Esophagus squamous epithelium (tissue), 5 donors: ENCODE data around the gene MRPL33. TPM values are rescaled to one million over a fixed set of nuclear protein-coding genes. Genes with fewer than 3 reads are reported as not detected.
A peak's percentile ranks its signal among the peaks of the same experiment; 100 is the strongest.
"Not testable (repeated sequence)": the region's sequence is repeated elsewhere in the genome, so short reads cannot be mapped to it uniquely, and the experiment has no call there.

Experiments
- DNase-seq: peaks from one replicate; lab custom pipeline; 2025; lab: John Stamatoyannopoulos, UW
- H3K27ac ChIP-seq, 4 donors: fragments of 200-600 bp; sonication (generic); one replicate each; pipeline ENCODE4 v1.5.1; 2016 to 2019; ENCODE audit warnings: mild to moderate bottlenecking in 1 of 4
- H3K27me3 ChIP-seq, 4 donors: fragments of 200-600 bp; sonication (generic); 1 replicate in 3 of 4; 2 replicates in 1 of 4; pipeline versions ENCODE4 v1.5.1 to v1.6.0; 2017 to 2021; ENCODE audit warnings: antibody characterized with exemption in 1 of 4
- H3K36me3 ChIP-seq, 3 donors: fragments of 200-600 bp; sonication (generic); one replicate each; pipeline ENCODE4 v1.5.1; 2016 to 2019
- H3K4me1 ChIP-seq, 3 donors: fragments of 200-600 bp; sonication (generic); one replicate each; pipeline ENCODE4 v1.5.1; 2017 to 2019
- H3K4me3 ChIP-seq, 4 donors: fragments of 200-600 bp; sonication (generic); 1 replicate in 3 of 4; 2 replicates in 1 of 4; pipeline ENCODE4 v1.5.1; 2016 to 2019; ENCODE audit warnings: mild to moderate bottlenecking in 2 of 4, moderate library complexity in 1 of 4
- H3K9me3 ChIP-seq, 3 donors: fragments of 200-600 bp; sonication (generic); one replicate each; pipeline ENCODE4 v1.5.1; 2016 to 2019
- POLR2A ChIP-seq, 4 donors: fragments of 450-650 bp; IDR thresholded peaks; one replicate each; pipeline ENCODE4 v1.6.1; 2017; ENCODE audit warnings: antibody characterized with exemption in 4 of 4, mild to moderate bottlenecking in 4 of 4, moderate library complexity in 3 of 4
- WGBS, 2 donors: methylation state at CpG; one replicate each; pipeline ENCODE4 v1.1.5; 2018; 5-methylcytosine and 5-hydroxymethylcytosine counted together
- intact Hi-C: fragments of 100-400 bp; cut with DNase I; formaldehyde crosslinking; loops from one replicate; pipeline ENCODE4 v1.15.0; 2022
- total RNA-seq, 4 donors: library from RNA; depleted of rRNA; stranded (reverse); fragments of >200 nt; gene quantifications; one replicate each; pipeline ENCODE4 v1.1.0, GENCODE V29; 2016
- TF ChIP-seq, protein P1 (sequence below), 6 experiments: fragments of 450-650 bp in 4 of 6; fragments of 200-600 bp in 2 of 6; sonication (generic) in 2 of 6; IDR thresholded peaks; one replicate each; pipeline ENCODE4 v1.5.1; 2016 to 2019; ENCODE audit warnings: antibody characterized with exemption in 6 of 6, mild to moderate bottlenecking in 4 of 6, moderate library complexity in 4 of 6
- donor health status: DM: yes; HTN: yes; CAD: no.

MRPL33 gene
- total RNA-seq, 4 donors from 2014 or later, result 50.4 to 114 (median 70.9) TPM

DNA sequence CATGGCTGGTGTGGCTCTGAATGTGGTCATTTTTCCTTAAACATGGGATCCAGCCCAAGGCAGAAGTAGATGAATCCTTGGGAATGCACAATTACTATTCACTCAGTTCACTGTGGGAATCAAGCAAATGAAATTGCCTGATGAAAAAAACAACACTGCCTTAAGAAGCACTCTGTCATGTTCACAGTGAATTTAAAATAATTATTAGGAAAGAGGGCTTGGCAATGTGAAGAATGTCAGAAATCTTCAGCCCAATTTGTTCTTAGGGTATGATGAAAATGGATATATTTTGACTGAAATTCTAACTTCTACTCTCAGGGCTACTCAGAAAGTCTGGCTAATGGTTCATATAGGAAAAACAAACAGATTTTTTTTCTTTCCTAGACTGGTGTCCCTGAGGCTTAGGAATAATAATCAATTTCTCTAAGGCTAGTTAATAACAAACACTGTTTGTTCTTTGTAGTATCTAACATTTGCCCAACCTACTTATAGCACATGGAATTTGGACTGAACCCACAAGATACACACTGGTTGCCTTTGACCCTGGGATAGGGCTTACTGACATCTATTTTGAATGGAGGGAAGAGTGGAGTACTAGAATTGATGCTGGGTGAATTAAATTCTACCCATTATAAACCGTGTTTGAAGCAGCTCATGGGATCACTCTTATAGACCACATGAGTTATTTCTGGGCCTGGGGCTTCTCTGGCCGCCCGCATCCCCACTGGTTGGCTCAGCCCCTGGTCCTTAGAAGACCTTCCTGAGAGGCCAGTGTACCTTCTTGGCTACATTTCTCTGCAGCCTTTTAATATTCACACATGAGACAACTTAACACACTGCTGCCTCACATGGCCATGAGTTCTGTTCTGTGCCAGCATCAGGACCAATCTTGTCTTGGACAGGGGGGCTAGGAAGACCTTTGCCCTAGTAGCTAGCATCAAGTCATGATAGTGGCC, 8.3 kb upstream of the MRPL33 start:
- no peak for DNase-seq
- Histone ChIP-seq H3K36me3 (no peaks in the 10 kb centered on the region), H3K9me3 (no peaks in the 10 kb centered on the region), H3K27ac (no peak overlapping the region), H3K27me3 (no peaks in the 10 kb centered on the region), H3K4me3 (no peak overlapping the region), H3K4me1 (peaks cover 0 to 14% (median 0%) of the 10 kb centered on the region in 3 donors)
- 73 to 87% methylated on average over 3 of the region's 3 CpGs for WGBS, 2 donors
- intact Hi-C loops, result no loop called here
- TF ChIP-seq POLR2A (IDR thresholded peaks at IDR 0.05), result no peak
- TF ChIP-seq, protein P1, sequence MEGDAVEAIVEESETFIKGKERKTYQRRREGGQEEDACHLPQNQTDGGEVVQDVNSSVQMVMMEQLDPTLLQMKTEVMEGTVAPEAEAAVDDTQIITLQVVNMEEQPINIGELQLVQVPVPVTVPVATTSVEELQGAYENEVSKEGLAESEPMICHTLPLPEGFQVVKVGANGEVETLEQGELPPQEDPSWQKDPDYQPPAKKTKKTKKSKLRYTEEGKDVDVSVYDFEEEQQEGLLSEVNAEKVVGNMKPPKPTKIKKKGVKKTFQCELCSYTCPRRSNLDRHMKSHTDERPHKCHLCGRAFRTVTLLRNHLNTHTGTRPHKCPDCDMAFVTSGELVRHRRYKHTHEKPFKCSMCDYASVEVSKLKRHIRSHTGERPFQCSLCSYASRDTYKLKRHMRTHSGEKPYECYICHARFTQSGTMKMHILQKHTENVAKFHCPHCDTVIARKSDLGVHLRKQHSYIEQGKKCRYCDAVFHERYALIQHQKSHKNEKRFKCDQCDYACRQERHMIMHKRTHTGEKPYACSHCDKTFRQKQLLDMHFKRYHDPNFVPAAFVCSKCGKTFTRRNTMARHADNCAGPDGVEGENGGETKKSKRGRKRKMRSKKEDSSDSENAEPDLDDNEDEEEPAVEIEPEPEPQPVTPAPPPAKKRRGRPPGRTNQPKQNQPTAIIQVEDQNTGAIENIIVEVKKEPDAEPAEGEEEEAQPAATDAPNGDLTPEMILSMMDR (IDR thresholded peaks at IDR 0.05), result no peak

DNA sequence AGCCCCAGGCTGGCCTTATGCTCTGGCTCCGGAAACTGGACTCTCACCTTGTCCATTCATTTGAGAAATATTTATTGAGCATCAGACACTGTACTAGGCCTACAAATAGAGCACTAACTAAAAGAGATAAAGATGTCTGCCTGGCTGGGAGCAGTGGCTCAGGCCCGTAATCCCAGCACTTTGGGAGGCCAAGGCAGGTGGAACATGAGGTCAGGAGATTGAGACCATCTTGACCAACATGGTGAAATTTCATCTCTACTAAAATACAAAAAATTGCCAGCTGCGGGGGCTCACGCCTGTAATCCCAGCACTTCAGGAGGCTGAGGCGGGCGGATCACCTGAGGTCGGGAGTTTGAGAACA, 7.6 kb upstream of the MRPL33 start:
- intact Hi-C loops, result no loop called here
- Histone ChIP-seq H3K27ac (no peak overlapping the region), H3K27me3 (peaks cover 0 to under 1% (median 0%) of the 10 kb centered on the region in 4 donors), H3K4me1 (peaks cover 0 to 14% (median 0%) of the 10 kb centered on the region in 3 donors), H3K9me3 (no peaks in the 10 kb centered on the region), H3K36me3 (no peaks in the 10 kb centered on the region), H3K4me3 (no peak overlapping the region)
- DNase-seq, result no peak
- WGBS, 2 donors, result 89 to 94% methylated on average over 7 of the region's 7 CpGs
- TF ChIP-seq POLR2A (IDR thresholded peaks at IDR 0.05), result no peak
- TF ChIP-seq, protein P1 (IDR thresholded peaks at IDR 0.05), result no peak

DNA sequence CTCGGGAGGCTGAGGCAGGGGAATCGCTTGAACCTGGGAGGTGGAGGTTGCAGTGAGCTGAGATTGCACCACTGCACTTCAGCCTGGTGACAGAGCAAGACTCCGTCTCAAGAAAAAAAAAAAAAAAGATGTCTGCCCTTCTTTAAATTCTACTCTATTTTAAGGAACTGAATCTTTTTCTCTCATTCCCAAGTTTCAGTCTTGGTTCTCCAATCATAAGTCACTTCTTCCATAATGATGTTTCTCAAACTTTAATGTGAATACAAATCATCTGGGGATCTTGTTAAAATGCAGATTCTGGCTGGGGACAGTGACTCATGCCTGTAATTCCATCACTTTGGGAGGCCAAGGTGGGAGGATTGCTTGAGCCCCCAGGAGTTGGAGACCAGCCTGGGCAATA, 7.0 kb upstream of the MRPL33 start:
- H3K9me3 ChIP-seq, intact Hi-C loops, H3K36me3 ChIP-seq, H3K27me3 ChIP-seq, H3K27ac ChIP-seq, H3K4me3 ChIP-seq, DNase-seq: not testable (repeated sequence)
- WGBS, 2 donors, result 82 to 84% methylated on average over 3 of the region's 3 CpGs
- peaks cover 0 to 14% (median 0%) of the 10 kb centered on the region in 3 donors for H3K4me1 ChIP-seq

DNA sequence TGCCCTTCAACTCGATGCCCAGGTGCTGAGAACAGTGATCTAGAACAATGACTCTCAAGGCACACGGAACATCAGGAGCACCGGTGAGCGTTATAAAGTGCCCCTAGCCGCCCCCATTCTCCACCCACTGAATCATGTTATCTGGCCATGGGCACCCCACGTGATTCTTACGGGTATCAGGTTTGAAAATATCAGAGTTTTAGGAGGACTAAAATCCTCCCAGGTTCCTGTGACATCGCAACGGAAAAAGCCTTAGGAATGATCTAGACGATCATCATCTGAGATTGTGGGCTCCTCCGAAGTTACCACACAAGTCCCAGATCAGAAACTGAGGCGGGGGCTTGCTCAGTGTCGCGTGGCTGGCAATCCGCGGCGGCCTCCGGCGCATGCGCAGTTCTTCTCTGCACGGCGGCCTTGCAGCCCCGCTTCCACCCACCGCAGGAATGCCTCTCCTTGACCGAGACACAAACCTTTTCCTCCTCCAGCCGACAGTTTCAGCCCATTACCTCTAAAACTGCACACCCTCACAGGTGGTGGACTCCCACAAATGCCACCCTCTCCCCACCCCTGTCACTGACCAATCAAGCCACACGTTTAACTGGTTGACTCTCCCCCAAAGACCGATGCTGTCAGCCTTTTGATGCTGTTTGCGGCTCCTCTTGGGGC, 5.8 kb upstream of the MRPL33 start:
- peaks cover 0 to 15% (median 0%) of the 10 kb centered on the region in 3 donors for H3K4me1 ChIP-seq
- DNase-seq, result no peak
- H3K9me3 ChIP-seq, result no peaks in the 10 kb centered on the region
- H3K27me3 ChIP-seq, result peaks cover 0 to 4% (median 0%) of the 10 kb centered on the region in 4 donors
- H3K27ac ChIP-seq, result peak overlapping the region in 2 of 4 donors; percentile 13 to 17
- peak overlapping the region; percentile 2 to 48 (median 26) for H3K4me3 ChIP-seq
- TF ChIP-seq, protein P1 (IDR thresholded peaks at IDR 0.05), result no peak
- TF ChIP-seq POLR2A (IDR thresholded peaks at IDR 0.05), result no peak
- intact Hi-C loops, result no loop called here
- H3K36me3 ChIP-seq, result no peaks in the 10 kb centered on the region
- WGBS, 2 donors, result 35 to 52% methylated on average over 24 to 28 of the region's 29 CpGs

DNA sequence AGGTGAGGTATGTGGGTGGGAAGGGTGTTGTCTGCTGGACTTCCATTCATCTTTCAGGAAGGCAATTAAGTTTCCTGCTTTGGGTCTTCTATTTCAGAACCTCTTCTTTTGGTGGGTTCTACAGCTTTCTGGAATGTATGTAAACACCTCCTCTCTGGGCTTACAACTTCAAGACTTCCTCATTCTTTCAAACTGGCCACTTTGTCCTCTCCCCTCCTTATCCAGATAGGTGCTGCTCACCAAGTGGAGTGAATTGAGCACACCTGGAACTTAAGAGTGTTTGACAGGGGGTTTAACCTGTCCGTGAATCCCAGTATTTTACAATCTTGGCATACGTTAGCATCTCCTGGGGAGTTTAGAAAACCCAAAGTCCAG, 5.2 kb upstream of the MRPL33 start:
- intact Hi-C loops, result no loop called here
- no peak for DNase-seq
- no peak for TF ChIP-seq POLR2A (IDR thresholded peaks at IDR 0.05)
- TF ChIP-seq, protein P1 (IDR thresholded peaks at IDR 0.05), result no peak
- WGBS, 2 donors, result 84 to 92% methylated on average over 2 of the region's 2 CpGs
- Histone ChIP-seq H3K9me3 (no peaks in the 10 kb centered on the region), H3K4me1 (peaks cover 0 to 20% (median 4%) of the 10 kb centered on the region in 3 donors), H3K4me3 (peak overlapping the region in 1 of 4 donors; percentile 48), H3K27ac (peak overlapping the region in 1 of 4 donors; percentile 17), H3K36me3 (no peaks in the 10 kb centered on the region), H3K27me3 (peaks cover 0 to 4% (median 0%) of the 10 kb centered on the region in 4 donors)
